GM12878 (cell line): ENCODE measurements around the gene ARHGAP15. TPM values are rescaled to one million over a fixed set of nuclear protein-coding genes. Genes with fewer than 3 reads are reported as not detected.

Source experiments
- ATAC-seq: fragments of 200-7000 bp; cut with Tn5 transposase; 3 replicates; pipeline ENCODE4 v1.9.1; 2020; ENCODE audit warnings: mild to moderate bottlenecking, moderate library complexity
- BruUV-seq: library from RNA; stranded (reverse); fragments of 400-500 nt; replicated peaks from 2 replicates; lab custom pipeline; 2021; lab: Mats Ljungman, UMichigan
- CTCF ChIA-PET: fragments of 300-600 bp; sonication (Branson Sonifier 250); formaldehyde crosslinking; extraction: SDS; loops from one replicate; lab custom pipeline; 2021; ENCODE audit warnings: inconsistent platforms; lab: Yijun Ruan, JAX
- POLR2A ChIA-PET: fragments of 350-600 bp; formaldehyde crosslinking; extraction: SDS; loops from one replicate; lab custom pipeline; 2021; ENCODE audit warnings: inconsistent platforms; lab: Charles Lee
- RAD21 ChIA-PET: fragments of 300-600 bp; sonication (Branson Sonifier 250); formaldehyde crosslinking; loops from one replicate; lab custom pipeline; 2023; ENCODE audit warnings: antibody characterized with exemption; ENCODE audit not compliant: unreplicated experiment; lab: Charles Lee
- SMC1A ChIA-PET: fragments of 300-600 bp; sonication (Branson Sonifier 250); formaldehyde crosslinking; loops from one replicate; lab custom pipeline; 2023; ENCODE audit not compliant: unreplicated experiment, uncharacterized antibody; lab: Charles Lee
- DNase-seq: peaks from one replicate; pipeline ENCODE4 v3.0.0-alpha.2; 2011; ENCODE audit warnings: low read depth, low spot score
- FAIRE-seq: peaks from 3 replicates; lab custom pipeline; 2011; peaks lifted over from hg19 to GRCh38; lab: Jason Lieb, UNC
- H2AFZ ChIP-seq: 2 replicates; pipeline ENCODE4 v1.6.0; 2011; ENCODE audit warnings: low read depth, low read length, control low read depth; ENCODE audit not compliant: control insufficient read depth
- H3K27ac ChIP-seq: 2 replicates; pipeline ENCODE4 v1.5.1; 2011; ENCODE audit warnings: control low read depth; ENCODE audit not compliant: control insufficient read depth, insufficient read depth
- H3K27me3 ChIP-seq, 2 experiments: replicated peaks in 1 of 2; 2 replicates each; pipeline versions ENCODE4 v1.6.0 to v1.6.1; 2011; ENCODE audit warnings: low read length in 1 of 2; ENCODE audit not compliant: control insufficient read depth in 2 of 2, insufficient read depth in 2 of 2
- H3K36me3 ChIP-seq, 2 experiments: 2 replicates each; pipeline ENCODE4 v1.5.1; 2011; ENCODE audit warnings: low read length in 1 of 2; ENCODE audit not compliant: control insufficient read depth in 2 of 2, insufficient read depth in 2 of 2
- H3K4me1 ChIP-seq: 2 replicates; pipeline ENCODE4 v1.6.1; 2011; ENCODE audit warnings: mild to moderate bottlenecking, low read length, moderate library complexity, mixed read lengths; ENCODE audit not compliant: control insufficient read depth, insufficient read depth
- H3K4me2 ChIP-seq: 2 replicates; pipeline ENCODE4 v1.6.0; 2011; ENCODE audit warnings: control low read depth; ENCODE audit not compliant: control insufficient read depth, insufficient read depth
- H3K4me3 ChIP-seq: fragments of 200-600 bp; sonication (generic); 2 replicates; pipeline ENCODE4 v1.5.1; 2016
- H3K79me2 ChIP-seq: 2 replicates; pipeline ENCODE4 v1.6.0; 2011; ENCODE audit warnings: low read length; ENCODE audit not compliant: control insufficient read depth, insufficient read depth
- H3K9ac ChIP-seq: 2 replicates; pipeline ENCODE4 v1.8.0; 2011; ENCODE audit warnings: low read length, control low read depth, mixed read lengths; ENCODE audit not compliant: control insufficient read depth, insufficient read depth
- H3K9me3 ChIP-seq: replicated peaks from 3 replicates; pipeline ENCODE4 v1.5.1; 2011; ENCODE audit warnings: mild to moderate bottlenecking, low read length; ENCODE audit not compliant: control insufficient read depth, insufficient read depth
- H4K20me1 ChIP-seq: 2 replicates; pipeline ENCODE4 v1.6.0; 2011; ENCODE audit not compliant: control insufficient read depth, insufficient read depth
- CREM ChIP-seq: IDR thresholded peaks from 2 replicates; pipeline ENCODE4 v1.6.1; 2014; ENCODE audit warnings: antibody characterized with exemption, low read depth
- HCFC1 ChIP-seq: fragments of 150-350 bp; IDR thresholded peaks from 2 replicates; pipeline ENCODE4 v1.6.1; 2014; ENCODE audit warnings: low read length
- IRF4 ChIP-seq: IDR thresholded peaks from 2 replicates; pipeline ENCODE4 v1.6.1; 2011; ENCODE audit warnings: low read depth, low read length
- NRF1 ChIP-seq: conservative IDR thresholded peaks from 2 replicates; pipeline ENCODE4 v1.6.1; 2011; ENCODE audit warnings: mild to moderate bottlenecking, low read depth, low read length, improper control_type of control experiment
- POU2F2 ChIP-seq: IDR thresholded peaks from 3 replicates; pipeline ENCODE4 v1.6.1; 2011; ENCODE audit warnings: low read depth, mild to moderate bottlenecking, low read length, borderline replicate concordance
- SKIL ChIP-seq: fragments of 450-650 bp; IDR thresholded peaks from 2 replicates; pipeline ENCODE4 v1.6.1; 2017; ENCODE audit warnings: mild to moderate bottlenecking, low read depth, inconsistent platforms; ENCODE audit not compliant: poor library complexity, severe bottlenecking
- SMC3 ChIP-seq: IDR thresholded peaks from 2 replicates; pipeline ENCODE4 v1.6.1; 2011; ENCODE audit warnings: low read length, improper control_type of control experiment, borderline replicate concordance
- ZBED1 ChIP-seq: IDR thresholded peaks from 2 replicates; pipeline ENCODE4 v1.6.1; 2016; ENCODE audit warnings: borderline replicate concordance
- ZNF207 ChIP-seq: fragments of 450-650 bp; IDR thresholded peaks from 2 replicates; pipeline ENCODE4 v1.6.1; 2014; ENCODE audit warnings: antibody characterized with exemption, mild to moderate bottlenecking, borderline replicate concordance
- ZSCAN29 ChIP-seq: fragments of 450-650 bp; IDR thresholded peaks from 2 replicates; pipeline ENCODE4 v1.6.1; 2017; ENCODE audit warnings: mild to moderate bottlenecking, moderate library complexity
- WGBS: methylation state at CpG from one replicate; pipeline ENCODE4 v1.1.6; 2016; ENCODE audit warnings: low lambda C conversion rate; ENCODE audit not compliant: insufficient replicate concordance, insufficient coverage; ENCODE audit errors: missing lambda C conversion rate; 5-methylcytosine and 5-hydroxymethylcytosine counted together
- in situ Hi-C: fragments of 300-500 bp; cut with MboI; formaldehyde crosslinking; loops from 9 replicates; pipeline ENCODE4 v1.14.3; 2018; ENCODE audit warnings: mixed read lengths
- intact Hi-C: fragments of 100-400 bp; cut with micrococcal nuclease; formaldehyde crosslinking; loops from one replicate; pipeline ENCODE4 v1.14.2; 2022; ENCODE audit not compliant: unreplicated experiment
- polyA plus RNA-seq, 11 experiments: library from polyadenylated mRNA; depleted of rRNA in 4 of 11; unstranded in 6 of 11; stranded (reverse) in 5 of 11; fragments of >200 nt; fragmentation: Nextera tagmentation in 4 of 11; fragmentation: Illumina TruSeq in 1 of 11; extraction: Ambion mirVana in 4 of 11; extraction: Trizol in 1 of 11; gene quantifications; 1 replicate in 1 of 11; 2 replicates in 10 of 11; pipeline versions ENCODE4 v1.2.1 to v1.2.3, GENCODE V29; 2011 to 2016; ENCODE audit warnings: inconsistent platforms in 2 of 11, missing spikeins in 2 of 11, low read depth in 1 of 11
- total RNA-seq, 4 experiments: library from RNA; depleted of rRNA in 3 of 4; stranded (reverse); fragments of >200 nt in 3 of 4; fragmentation: Illumina TruSeq in 1 of 4; extraction: Trizol in 1 of 4; gene quantifications; 2 replicates each; pipeline versions ENCODE4 v1.2.1 to v1.2.3, GENCODE V29; 2013 to 2021
- TF ChIP-seq, protein P1 (sequence below): fragments of 450-650 bp; IDR thresholded peaks from 2 replicates; pipeline ENCODE4 v1.6.1; 2017; ENCODE audit warnings: mild to moderate bottlenecking

The ARHGAP15 gene
- total and polyA plus RNA-seq, 10 of the 15 experiments (the other 5 are each of a cell fraction or from before 2014, with no cell fraction given): 38.0 to 92.6 (median 66.7) TPM

DNA sequence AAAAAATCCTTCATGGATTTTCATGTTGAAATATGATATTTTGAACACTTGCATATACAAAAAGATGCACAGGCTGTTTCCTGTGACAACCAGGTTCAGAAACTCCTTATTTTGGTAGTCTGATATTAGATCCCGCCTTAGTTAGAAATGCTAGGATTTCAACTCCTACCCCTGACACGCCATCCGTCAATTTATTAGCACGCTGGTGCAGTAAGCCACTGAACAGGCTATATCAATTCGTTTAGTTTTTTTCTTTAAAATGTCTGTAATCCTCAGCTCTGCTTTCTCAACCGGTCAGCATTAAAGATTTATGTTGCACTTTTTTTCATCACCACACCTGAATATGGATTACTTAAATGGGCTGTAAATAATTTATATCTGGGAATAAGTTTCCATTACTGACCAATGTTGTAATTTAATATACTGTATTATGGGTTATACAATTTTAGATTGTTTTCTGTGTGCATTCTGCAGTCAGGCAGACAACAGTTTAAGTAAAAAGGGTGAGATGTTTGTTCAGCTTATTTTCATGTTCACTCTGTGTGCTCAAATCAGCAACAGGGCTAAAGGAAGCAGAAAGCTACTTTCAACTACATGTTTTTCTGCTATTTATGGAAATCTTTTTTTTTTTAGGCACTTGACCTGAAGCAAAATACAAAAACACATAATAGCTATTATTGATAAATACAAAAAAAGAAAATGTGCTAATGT lies 227.7 kb downstream of the ARHGAP15 start:
- H3K4me1 ChIP-seq: no peaks in the 10 kb centered on the region
- CTCF ChIA-PET: interaction anchor here (0.7 to 1.3 kb wide), 2 partner anchors 8 to 19 kb away, joined by 3 read pairs; no protein-coding TSS in a partner anchor
- BruUV-seq: no TSS peak
- TF ChIP-seq ZBED1 (no peak), HCFC1 (no peak)
- WGBS: 91% methylated on average over 6 of the region's 6 CpGs
- H3K4me3 ChIP-seq: no peak overlapping the region
- intact Hi-C loops: no loop called here
- POLR2A ChIA-PET: no interaction called here
- H3K4me2 ChIP-seq: no peak overlapping the region
- RAD21 ChIA-PET: no interaction called here
- FAIRE-seq: no peak
- in situ Hi-C loops: no loop called here
- no peak for DNase-seq
- no peak for ATAC-seq
- H2AFZ ChIP-seq: no peak overlapping the region
- no peaks in the 10 kb centered on the region for H3K9me3 ChIP-seq
- no peaks in the 10 kb centered on the region for H3K27me3 ChIP-seq
- H3K27ac ChIP-seq: no peak overlapping the region
- no peak overlapping the region for H3K9ac ChIP-seq
- no peaks in the 10 kb centered on the region for H3K79me2 ChIP-seq
- H4K20me1 ChIP-seq: no peaks in the 10 kb centered on the region
- SMC1A ChIA-PET: interaction anchor here (0.9 kb wide), 1 partner anchor 15 kb away, joined by 3 read pairs; no protein-coding TSS in a partner anchor
- H3K36me3 ChIP-seq: no peaks in the 10 kb centered on the region

DNA sequence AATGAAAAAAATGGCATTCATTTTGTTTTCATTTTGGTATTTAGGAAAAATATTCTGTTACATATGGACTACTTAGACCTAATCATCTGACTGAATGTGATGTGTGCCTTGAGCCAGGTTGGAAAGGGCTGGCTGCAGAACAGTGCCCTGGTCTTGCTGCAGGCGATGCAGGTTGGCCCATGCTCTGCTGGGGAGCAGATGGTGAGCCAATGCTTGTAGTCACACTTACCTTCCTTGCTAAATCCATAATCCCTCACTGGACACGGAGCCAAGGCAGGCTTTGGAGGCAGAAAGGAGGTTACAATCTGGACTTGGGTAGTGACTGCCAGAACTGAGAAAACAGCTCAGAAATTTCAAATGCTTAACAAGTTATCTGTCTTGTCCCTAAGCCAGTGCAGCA lies 228.7 kb downstream of the ARHGAP15 start:
- in situ Hi-C loops (no loop called here), intact Hi-C loops (no loop called here)
- RAD21 ChIA-PET: no interaction called here

More for the DNA sequence above, 228.7 kb downstream of the ARHGAP15 start:
- no peaks in the 10 kb centered on the region for H3K9me3 ChIP-seq
- no peak overlapping the region for H2AFZ ChIP-seq
- no peak overlapping the region for H3K4me2 ChIP-seq
- H3K4me1 ChIP-seq: no peaks in the 10 kb centered on the region
- SMC1A ChIA-PET: interaction anchor here (0.9 kb wide), 1 partner anchor 16 kb away, joined by 3 read pairs; no protein-coding TSS in a partner anchor
- H3K4me3 ChIP-seq: no peak overlapping the region
- CTCF ChIA-PET: no interaction called here
- no peaks in the 10 kb centered on the region for H4K20me1 ChIP-seq
- DNase-seq (no peak), ATAC-seq (no peak), FAIRE-seq (no peak)
- no peaks in the 10 kb centered on the region for H3K79me2 ChIP-seq
- H3K36me3 ChIP-seq: no peaks in the 10 kb centered on the region
- 97% methylated on average over 2 of the region's 2 CpGs for WGBS
- no TSS peak for BruUV-seq
- POLR2A ChIA-PET: no interaction called here
- no peak for TF ChIP-seq ZSCAN29
- no peak for TF ChIP-seq ZNF207
- no peak for TF ChIP-seq SMC3
- no peak for TF ChIP-seq SKIL
- TF ChIP-seq POU2F2: no peak
- no peak for TF ChIP-seq CREM
- TF ChIP-seq, protein P1, sequence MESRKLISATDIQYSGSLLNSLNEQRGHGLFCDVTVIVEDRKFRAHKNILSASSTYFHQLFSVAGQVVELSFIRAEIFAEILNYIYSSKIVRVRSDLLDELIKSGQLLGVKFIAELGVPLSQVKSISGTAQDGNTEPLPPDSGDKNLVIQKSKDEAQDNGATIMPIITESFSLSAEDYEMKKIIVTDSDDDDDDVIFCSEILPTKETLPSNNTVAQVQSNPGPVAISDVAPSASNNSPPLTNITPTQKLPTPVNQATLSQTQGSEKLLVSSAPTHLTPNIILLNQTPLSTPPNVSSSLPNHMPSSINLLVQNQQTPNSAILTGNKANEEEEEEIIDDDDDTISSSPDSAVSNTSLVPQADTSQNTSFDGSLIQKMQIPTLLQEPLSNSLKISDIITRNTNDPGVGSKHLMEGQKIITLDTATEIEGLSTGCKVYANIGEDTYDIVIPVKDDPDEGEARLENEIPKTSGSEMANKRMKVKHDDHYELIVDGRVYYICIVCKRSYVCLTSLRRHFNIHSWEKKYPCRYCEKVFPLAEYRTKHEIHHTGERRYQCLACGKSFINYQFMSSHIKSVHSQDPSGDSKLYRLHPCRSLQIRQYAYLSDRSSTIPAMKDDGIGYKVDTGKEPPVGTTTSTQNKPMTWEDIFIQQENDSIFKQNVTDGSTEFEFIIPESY: no peak
- TF ChIP-seq IRF4: no peak
- TF ChIP-seq NRF1: no peak
- no peaks in the 10 kb centered on the region for H3K27me3 ChIP-seq
- no peak overlapping the region for H3K27ac ChIP-seq
- H3K9ac ChIP-seq: no peak overlapping the region
